Measurements from ENCODE around the gene AKNA. TPM values are rescaled to one million over a fixed set of nuclear protein-coding genes. Genes with fewer than 3 reads are reported as not detected.
A peak's percentile ranks its signal among the peaks of the same experiment; 100 is the strongest.

AKNA gene
- total and polyA plus RNA-seq, 2 experiments from 2014 or later = 5.7 to 25.2 TPM

DNA sequence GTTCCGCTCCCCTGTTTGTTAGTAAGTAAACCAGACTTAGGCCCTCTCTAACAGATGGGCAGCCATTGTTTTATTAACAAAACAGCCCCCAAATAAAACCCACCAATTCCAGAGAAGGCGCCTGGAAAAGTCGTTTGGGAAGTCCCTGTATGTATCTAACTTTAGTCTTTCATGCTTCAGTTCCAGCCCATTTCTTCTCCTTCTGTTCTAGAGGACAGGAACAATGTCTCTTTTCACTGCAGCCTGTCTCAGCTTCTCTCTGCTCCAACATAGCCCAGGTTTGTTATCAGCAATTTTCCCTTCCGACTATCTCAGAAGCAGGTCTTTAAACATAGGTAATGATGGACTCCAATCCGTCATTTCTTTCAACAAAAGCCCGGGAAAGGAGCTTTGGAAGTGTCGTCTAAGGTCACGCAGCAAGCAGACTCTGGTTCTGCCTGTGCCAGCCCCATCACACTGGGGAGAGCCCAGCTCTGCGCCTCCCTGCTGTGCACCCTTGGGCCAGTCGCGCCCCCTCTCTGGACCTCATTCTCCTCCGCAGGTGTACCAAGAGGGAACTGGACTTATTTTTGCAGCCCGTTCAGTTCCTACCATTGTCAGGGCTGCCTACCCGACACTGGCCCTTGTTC lies 9.6 kb upstream of the AKNA start:
- peak overlapping the region; percentile 57 for H3K4me3 ChIP-seq
- TF ChIP-seq, protein P1, sequence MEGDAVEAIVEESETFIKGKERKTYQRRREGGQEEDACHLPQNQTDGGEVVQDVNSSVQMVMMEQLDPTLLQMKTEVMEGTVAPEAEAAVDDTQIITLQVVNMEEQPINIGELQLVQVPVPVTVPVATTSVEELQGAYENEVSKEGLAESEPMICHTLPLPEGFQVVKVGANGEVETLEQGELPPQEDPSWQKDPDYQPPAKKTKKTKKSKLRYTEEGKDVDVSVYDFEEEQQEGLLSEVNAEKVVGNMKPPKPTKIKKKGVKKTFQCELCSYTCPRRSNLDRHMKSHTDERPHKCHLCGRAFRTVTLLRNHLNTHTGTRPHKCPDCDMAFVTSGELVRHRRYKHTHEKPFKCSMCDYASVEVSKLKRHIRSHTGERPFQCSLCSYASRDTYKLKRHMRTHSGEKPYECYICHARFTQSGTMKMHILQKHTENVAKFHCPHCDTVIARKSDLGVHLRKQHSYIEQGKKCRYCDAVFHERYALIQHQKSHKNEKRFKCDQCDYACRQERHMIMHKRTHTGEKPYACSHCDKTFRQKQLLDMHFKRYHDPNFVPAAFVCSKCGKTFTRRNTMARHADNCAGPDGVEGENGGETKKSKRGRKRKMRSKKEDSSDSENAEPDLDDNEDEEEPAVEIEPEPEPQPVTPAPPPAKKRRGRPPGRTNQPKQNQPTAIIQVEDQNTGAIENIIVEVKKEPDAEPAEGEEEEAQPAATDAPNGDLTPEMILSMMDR (IDR thresholded peaks at IDR 0.05; ENCODE audit: low read depth, low read length) = no peak
- H3K9me3 ChIP-seq (ENCODE audit: low read depth) = no peaks in the 10 kb centered on the region
- H3K27me3 ChIP-seq = no peaks in the 10 kb centered on the region
- peaks cover 12% of the 10 kb centered on the region for H3K4me1 ChIP-seq (ENCODE audit: low read depth)
- no peak for DNase-seq (ENCODE audit: low read depth in 1 of 2, low spot score in 1 of 2)
- no peaks in the 10 kb centered on the region for H3K36me3 ChIP-seq
- no peak overlapping the region for H3K27ac ChIP-seq

DNA sequence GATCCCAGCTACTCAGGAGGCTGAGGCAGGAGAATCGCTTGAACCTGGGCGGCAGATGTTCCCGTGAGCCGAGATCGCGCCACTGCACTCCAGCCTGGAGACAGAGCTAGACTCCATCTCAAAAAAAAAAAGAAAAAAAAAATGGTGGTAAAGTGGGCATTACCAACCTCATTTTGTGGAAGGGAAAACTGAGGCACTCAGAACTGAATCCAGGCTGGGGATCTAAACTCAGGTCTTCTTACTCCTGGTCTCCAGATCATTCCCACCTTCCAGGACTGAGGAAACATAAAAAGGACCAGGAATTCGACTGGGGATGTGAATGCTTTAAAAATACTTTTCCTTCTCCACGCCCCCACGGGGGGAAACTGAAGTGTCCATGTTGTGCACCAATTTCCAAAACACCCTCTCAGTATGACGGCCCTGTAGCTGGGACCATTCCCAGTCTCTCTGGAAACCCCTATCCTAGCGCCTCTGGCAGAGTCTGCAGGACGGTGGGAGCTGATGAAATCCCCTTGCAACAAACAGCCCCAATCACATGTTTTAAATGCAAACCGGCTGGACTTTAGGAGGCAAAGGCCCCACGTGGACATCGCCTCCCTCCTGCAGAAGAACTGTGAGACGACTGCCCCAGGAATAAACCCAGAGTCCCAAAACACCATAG lies 8.9 kb upstream of the AKNA start:
- Histone ChIP-seq H3K4me3 (no peak overlapping the region), H3K36me3 (no peaks in the 10 kb centered on the region), H3K27me3 (no peaks in the 10 kb centered on the region), H3K4me1 (ENCODE audit: low read depth) (peaks cover 13% of the 10 kb centered on the region), H3K9me3 (ENCODE audit: low read depth) (no peaks in the 10 kb centered on the region), H3K27ac (no peak overlapping the region)
- TF ChIP-seq, protein P1 (IDR thresholded peaks at IDR 0.05; ENCODE audit: low read depth, low read length) = no peak
- DNase-seq (ENCODE audit: low read depth in 1 of 2, low spot score in 1 of 2) = peak in 1 of 2 donors; percentile 89

DNA sequence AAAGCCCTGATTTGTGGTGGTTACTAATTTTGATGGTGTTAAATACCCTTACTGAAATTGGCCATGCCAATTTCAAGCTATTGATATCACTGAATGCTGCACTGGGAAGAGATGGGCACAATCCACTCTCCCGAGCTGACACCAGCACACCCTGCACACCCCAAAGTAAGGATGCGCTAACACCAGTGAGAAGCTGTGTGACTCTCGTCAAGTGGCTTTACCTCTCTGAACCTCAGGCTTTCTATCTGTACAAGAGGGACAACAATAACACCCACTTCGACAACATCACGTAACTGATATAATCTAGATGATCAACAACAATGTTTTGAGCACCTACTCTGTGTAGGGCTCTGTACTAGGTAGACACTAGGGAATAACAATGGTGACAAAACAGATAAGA lies 8.0 kb upstream of the AKNA start:
- H3K27ac ChIP-seq = no peak overlapping the region
- TF ChIP-seq, protein P1 (IDR thresholded peaks at IDR 0.05; ENCODE audit: low read depth, low read length) = no peak
- no peaks in the 10 kb centered on the region for H3K9me3 ChIP-seq (ENCODE audit: low read depth)
- no peak for DNase-seq (ENCODE audit: low read depth in 1 of 2, low spot score in 1 of 2)
- no peak overlapping the region for H3K4me3 ChIP-seq
- peaks cover 13% of the 10 kb centered on the region for H3K4me1 ChIP-seq (ENCODE audit: low read depth)
- H3K36me3 ChIP-seq = no peaks in the 10 kb centered on the region
- no peaks in the 10 kb centered on the region for H3K27me3 ChIP-seq

DNA sequence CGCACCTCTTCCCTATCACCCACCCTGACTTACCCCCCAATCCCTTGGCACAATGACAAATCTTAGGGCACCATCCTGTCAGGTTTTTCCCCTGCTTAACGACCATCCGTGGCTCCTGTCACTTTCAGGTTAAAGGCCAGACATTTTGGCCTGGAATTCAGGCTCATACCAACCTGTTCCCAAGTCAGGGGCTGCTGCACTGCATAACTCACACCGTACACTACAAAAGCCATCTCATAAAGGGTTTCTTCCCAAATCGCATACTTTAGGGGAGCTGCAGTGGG lies 7.5 kb upstream of the AKNA start:
- H3K4me3 ChIP-seq = no peak overlapping the region
- H3K4me1 ChIP-seq (ENCODE audit: low read depth) = peaks cover 13% of the 10 kb centered on the region
- H3K27me3 ChIP-seq = no peaks in the 10 kb centered on the region
- H3K27ac ChIP-seq = peak overlapping the region; percentile 60
- no peaks in the 10 kb centered on the region for H3K9me3 ChIP-seq (ENCODE audit: low read depth)
- H3K36me3 ChIP-seq = no peaks in the 10 kb centered on the region
- no peak for DNase-seq (ENCODE audit: low read depth in 1 of 2, low spot score in 1 of 2)
- TF ChIP-seq, protein P1 (IDR thresholded peaks at IDR 0.05; ENCODE audit: low read depth, low read length) = no peak

DNA sequence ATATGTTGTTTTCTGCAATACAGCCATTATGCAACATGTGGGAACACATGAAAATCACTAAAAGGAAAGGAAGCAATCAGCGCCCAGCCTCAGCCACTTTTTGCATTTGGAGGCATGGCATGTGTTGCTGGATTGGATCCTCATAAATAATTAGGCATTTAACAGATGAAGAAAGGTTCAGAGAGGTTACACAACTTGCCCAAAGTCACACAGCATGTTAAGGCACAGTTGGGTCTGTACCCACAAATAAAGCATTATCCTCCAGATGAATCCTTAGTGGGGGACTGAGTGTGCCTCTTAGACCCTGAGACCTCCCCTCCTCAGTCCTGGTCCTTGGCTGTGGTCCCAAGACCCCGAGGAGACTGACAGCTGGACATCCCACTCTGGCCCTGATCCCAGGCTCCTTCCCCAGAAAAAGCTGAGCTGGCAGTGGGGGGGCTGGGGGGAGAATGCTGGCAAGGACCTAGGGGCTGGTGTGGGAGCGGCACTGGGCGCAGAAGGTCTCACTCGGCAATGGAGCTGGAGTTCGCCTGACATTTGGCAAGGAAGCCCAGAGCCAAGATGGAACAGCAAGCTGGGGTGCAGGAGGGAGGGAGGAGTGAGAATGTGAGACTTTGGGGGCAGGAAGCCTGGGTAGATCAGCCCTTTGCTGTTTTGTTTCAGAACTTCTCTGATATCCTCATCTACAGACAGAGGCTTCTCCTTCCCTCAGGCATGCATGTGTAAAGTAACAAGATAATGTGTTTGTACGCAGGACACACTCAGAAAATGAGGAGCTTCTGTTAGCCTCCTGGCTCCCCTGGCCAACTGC lies 6.9 kb upstream of the AKNA start:
- Histone ChIP-seq H3K36me3 (no peaks in the 10 kb centered on the region), H3K27ac (peak overlapping the region; percentile 60), H3K4me1 (ENCODE audit: low read depth) (peaks cover 13% of the 10 kb centered on the region), H3K27me3 (no peaks in the 10 kb centered on the region), H3K4me3 (no peak overlapping the region), H3K9me3 (ENCODE audit: low read depth) (no peaks in the 10 kb centered on the region)
- peak in 1 of 2 donors; percentile 40 for DNase-seq (ENCODE audit: low read depth in 1 of 2, low spot score in 1 of 2)
- TF ChIP-seq, protein P1 (IDR thresholded peaks at IDR 0.05; ENCODE audit: low read depth, low read length) = no peak
